ENCODE measurements around the gene DNAJB5. TPM values are rescaled to one million over a fixed set of nuclear protein-coding genes. Genes with fewer than 3 reads are reported as not detected.

Gene DNAJB5
- polyA plus RNA-seq, 2 donors, result 4.2 to 8.9 TPM

DNA sequence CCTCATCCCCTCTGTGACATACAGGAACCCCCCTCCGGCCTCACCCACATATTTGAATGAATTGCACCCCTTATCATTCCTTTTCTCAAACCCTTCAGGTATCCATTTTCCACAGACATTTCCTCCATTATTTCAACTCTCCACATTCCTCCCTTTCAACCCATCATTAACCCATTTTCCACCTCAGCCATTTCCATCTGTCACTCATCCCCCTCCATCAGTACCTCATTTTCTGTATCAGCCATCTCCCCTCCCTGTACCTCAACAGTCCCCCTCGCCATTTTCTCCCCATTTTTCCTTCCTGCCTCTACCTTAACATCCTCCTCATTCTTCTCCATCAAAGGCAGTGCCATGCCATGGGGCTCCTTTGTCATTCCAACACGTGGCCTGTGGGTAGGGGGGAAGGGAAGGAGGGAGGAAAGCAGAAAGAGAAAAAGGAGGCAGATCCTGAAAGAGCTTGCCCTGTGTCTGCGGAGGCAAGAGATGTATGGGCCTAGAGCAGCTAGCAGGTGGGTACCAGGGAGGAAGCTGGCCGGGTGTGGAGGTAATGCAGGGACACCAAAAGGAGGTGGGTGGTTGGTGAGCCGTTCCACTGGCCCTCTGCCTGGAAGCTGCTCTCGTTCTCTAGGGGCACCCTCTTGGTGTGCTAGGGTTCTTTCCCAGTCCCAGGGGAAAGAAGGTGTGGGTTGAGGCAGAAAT is 1.5 kb downstream of the DNAJB5 start:
- H3K4me3 ChIP-seq (ENCODE audit: low read depth in 1 of 2, low read length in 2 of 2), result no peak overlapping the region
- 62 to 65% methylated on average over 6 to 7 of the region's 7 CpGs for WGBS, 2 donors
- H3K36me3 ChIP-seq (ENCODE audit: control insufficient read depth in 2 of 2, insufficient read depth in 2 of 2, low read length in 1 of 2), result no peaks in the 10 kb centered on the region
- H3K27me3 ChIP-seq (ENCODE audit: control insufficient read depth in 1 of 2, insufficient read depth in 2 of 2, low read length in 2 of 2), result no peaks in the 10 kb centered on the region
- H3K27ac ChIP-seq (ENCODE audit: low read depth in 2 of 2, low read length in 1 of 2), result peak overlapping the region; percentile 85 to 87
- peaks cover 15 to 25% of the 10 kb centered on the region in 2 donors for H3K4me1 ChIP-seq (ENCODE audit: control insufficient read depth in 2 of 2, insufficient read depth in 2 of 2, low read length in 1 of 2)
- no peaks in the 10 kb centered on the region for H3K9me3 ChIP-seq (ENCODE audit: control insufficient read depth in 2 of 2, insufficient read depth in 1 of 2, low read depth in 1 of 2, low read length in 1 of 2)

DNA sequence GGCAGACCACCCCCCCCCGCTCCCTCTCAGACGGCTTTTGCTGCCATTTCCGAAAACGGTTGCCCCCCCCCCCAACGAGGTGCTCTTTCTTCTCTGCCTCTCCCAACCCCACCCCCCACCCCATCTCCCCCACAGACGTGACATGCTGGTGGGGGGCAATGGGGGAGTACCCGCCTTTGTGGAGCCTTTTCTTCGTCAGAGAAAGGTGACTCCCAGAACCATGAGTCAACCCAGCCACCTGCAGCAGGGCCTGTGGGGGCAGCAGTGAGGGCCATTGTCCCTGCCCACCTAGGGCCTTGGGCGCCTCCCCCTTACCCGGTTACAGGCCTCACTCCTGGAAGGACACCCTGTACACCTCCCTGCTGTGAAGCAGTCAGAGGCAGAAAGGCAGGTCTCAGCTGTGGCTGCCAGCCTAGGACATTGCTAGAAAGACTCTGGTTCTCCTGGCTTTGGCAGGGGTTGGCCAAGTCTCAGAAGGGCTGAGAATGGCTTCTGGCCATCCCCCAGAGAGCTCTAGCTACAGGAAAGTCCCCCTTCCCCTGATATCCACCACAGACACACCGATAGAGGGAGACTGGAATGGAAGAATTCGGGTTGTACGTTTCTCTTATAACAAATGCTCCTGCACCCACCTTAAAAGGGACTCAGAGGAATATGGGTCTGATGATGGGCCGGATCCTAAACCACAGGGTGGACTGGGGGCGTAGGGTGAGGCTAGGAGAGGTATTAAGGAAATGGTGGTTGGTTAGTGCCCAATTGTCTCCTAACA is 2.2 kb downstream of the DNAJB5 start:
- H3K4me3 ChIP-seq (ENCODE audit: low read depth in 1 of 2, low read length in 2 of 2), result no peak overlapping the region
- peaks cover 0 to 4% of the 10 kb centered on the region in 2 donors for H3K36me3 ChIP-seq (ENCODE audit: control insufficient read depth in 2 of 2, insufficient read depth in 2 of 2, low read length in 1 of 2)
- no peaks in the 10 kb centered on the region for H3K27me3 ChIP-seq (ENCODE audit: control insufficient read depth in 1 of 2, insufficient read depth in 2 of 2, low read length in 2 of 2)
- H3K27ac ChIP-seq (ENCODE audit: low read depth in 2 of 2, low read length in 1 of 2), result peak overlapping the region; percentile 85 to 94
- peaks cover 15 to 25% of the 10 kb centered on the region in 2 donors for H3K4me1 ChIP-seq (ENCODE audit: control insufficient read depth in 2 of 2, insufficient read depth in 2 of 2, low read length in 1 of 2)
- WGBS, 2 donors, result 55 to 69% methylated on average over 10 to 15 of the region's 15 CpGs
- no peaks in the 10 kb centered on the region for H3K9me3 ChIP-seq (ENCODE audit: control insufficient read depth in 2 of 2, insufficient read depth in 1 of 2, low read depth in 1 of 2, low read length in 1 of 2)

DNA sequence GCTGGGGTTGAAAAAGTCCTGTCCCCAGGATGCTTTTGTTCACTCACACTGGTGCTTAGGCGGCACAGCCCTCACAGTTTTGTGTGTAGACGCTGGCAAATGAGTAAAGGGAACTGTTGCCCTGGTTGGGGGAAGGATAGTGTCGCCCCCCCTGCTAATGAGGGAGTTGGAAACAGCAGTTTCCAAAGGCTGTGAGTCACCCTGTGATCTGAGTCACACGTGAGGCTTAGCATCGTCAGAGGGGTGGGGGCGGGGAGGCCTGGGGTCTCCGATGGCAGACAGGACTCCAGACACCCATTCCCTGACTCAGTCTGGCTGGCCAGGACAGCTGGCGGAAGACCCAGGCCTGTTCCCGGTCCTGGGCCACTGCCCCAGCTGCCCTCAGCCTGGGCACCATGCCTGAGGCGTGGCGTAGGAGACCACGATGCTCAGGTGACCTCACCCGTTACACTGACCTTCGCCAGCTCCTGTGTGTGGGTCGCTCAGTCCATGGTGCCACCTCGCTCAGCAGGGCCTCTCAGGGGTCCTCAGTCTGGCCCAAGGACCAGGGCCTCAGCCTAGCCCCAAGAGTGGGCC is 2.9 kb downstream of the DNAJB5 start:
- H3K4me3 ChIP-seq (ENCODE audit: low read depth in 1 of 2, low read length in 2 of 2), result no peak overlapping the region

DNA sequence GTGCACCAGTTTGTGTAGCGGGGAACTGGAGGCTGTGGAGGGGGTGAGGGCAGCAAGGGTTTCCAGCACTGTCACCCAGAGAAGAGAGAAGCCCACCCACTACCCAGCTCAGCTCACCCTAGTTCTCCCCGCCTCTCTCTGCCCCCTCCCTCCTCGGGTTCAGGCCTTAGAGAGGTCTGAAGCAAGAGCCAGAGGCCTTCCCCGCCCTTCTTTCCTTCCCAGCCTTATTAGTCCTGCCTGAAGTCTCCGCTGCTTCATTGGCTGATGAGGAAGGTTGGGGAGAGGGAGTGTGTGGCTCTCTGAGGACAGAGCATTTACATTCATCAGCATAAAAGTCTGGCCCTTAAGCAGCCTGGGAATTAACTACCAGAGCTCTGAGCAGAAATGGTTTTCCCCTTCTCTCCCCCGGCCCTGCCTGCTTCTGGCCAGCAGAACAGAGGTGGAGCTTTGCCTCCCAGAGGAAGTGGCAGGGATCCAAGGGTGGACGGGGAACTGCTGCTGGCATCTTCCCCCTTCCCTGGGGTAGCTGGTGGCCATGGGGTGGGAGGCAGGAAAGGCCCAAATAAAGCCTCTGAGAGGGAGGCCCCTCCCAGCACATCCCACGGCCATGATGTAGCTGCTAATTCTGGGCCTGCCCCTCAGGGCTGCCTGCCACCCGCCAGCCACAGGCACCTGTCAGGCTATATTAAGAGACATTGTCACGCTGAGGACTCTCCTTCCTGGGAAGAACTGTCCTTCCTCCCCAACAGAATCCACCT is 4.1 kb downstream of the DNAJB5 start:
- H3K4me3 ChIP-seq (ENCODE audit: low read depth in 1 of 2, low read length in 2 of 2), result no peak overlapping the region
- 39 to 43% methylated on average over 10 of the region's 10 CpGs for WGBS, 2 donors
- peaks cover 15 to 25% of the 10 kb centered on the region in 2 donors for H3K4me1 ChIP-seq (ENCODE audit: control insufficient read depth in 2 of 2, insufficient read depth in 2 of 2, low read length in 1 of 2)
- H3K36me3 ChIP-seq (ENCODE audit: control insufficient read depth in 2 of 2, insufficient read depth in 2 of 2, low read length in 1 of 2), result peaks cover 0 to 4% of the 10 kb centered on the region in 2 donors
- no peaks in the 10 kb centered on the region for H3K9me3 ChIP-seq (ENCODE audit: control insufficient read depth in 2 of 2, insufficient read depth in 1 of 2, low read depth in 1 of 2, low read length in 1 of 2)
- H3K27me3 ChIP-seq (ENCODE audit: control insufficient read depth in 1 of 2, insufficient read depth in 2 of 2, low read length in 2 of 2), result no peaks in the 10 kb centered on the region
- H3K27ac ChIP-seq (ENCODE audit: low read depth in 2 of 2, low read length in 1 of 2), result peak overlapping the region; percentile 85 to 94

More for the DNA sequence above, 2.9 kb downstream of the DNAJB5 start:
- 48 to 51% methylated on average over 16 of the region's 16 CpGs for WGBS, 2 donors
- H3K9me3 ChIP-seq (ENCODE audit: control insufficient read depth in 2 of 2, insufficient read depth in 1 of 2, low read depth in 1 of 2, low read length in 1 of 2), result no peaks in the 10 kb centered on the region
- peaks cover 0 to 4% of the 10 kb centered on the region in 2 donors for H3K36me3 ChIP-seq (ENCODE audit: control insufficient read depth in 2 of 2, insufficient read depth in 2 of 2, low read length in 1 of 2)
- H3K27me3 ChIP-seq (ENCODE audit: control insufficient read depth in 1 of 2, insufficient read depth in 2 of 2, low read length in 2 of 2), result no peaks in the 10 kb centered on the region
- H3K4me1 ChIP-seq (ENCODE audit: control insufficient read depth in 2 of 2, insufficient read depth in 2 of 2, low read length in 1 of 2), result peaks cover 15 to 25% of the 10 kb centered on the region in 2 donors
- peak overlapping the region; percentile 85 to 94 for H3K27ac ChIP-seq (ENCODE audit: low read depth in 2 of 2, low read length in 1 of 2)

DNA sequence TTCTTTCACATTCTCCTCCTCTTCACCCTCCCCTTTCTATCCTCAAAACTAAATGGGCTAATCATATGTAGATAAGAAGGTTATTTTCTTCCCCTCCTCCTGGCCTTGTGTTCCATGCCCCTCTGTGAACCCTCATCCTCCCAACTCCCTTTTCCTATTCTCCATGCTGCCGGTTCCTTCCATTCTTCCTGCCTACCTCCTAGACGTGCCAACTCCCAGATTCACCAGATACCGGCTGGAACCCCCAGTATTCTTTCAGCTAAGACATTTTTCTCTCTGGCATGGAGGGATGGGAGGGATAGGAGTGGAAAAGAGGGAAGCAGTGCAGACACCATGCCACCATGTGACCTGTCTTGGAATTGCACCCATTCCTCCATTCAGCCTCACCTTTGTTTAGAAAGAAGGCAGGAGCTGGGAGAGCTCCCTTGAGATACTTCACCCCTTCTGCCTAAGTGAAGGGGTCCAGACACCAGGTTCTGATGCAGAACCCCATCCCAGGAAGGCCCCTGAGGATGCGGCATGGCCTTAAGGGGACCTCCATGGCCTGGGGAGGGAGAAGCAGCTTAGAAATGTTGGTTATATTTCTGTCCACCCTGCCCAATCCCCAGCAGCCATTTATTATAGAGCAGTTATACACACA is 4.8 kb downstream of the DNAJB5 start:
- Histone ChIP-seq H3K27me3 (ENCODE audit: control insufficient read depth in 1 of 2, insufficient read depth in 2 of 2, low read length in 2 of 2) (no peaks in the 10 kb centered on the region), H3K4me3 (ENCODE audit: low read depth in 1 of 2, low read length in 2 of 2) (no peak overlapping the region), H3K4me1 (ENCODE audit: control insufficient read depth in 2 of 2, insufficient read depth in 2 of 2, low read length in 1 of 2) (peaks cover 15 to 25% of the 10 kb centered on the region in 2 donors), H3K36me3 (ENCODE audit: control insufficient read depth in 2 of 2, insufficient read depth in 2 of 2, low read length in 1 of 2) (peaks cover 0 to 4% of the 10 kb centered on the region in 2 donors), H3K9me3 (ENCODE audit: control insufficient read depth in 2 of 2, insufficient read depth in 1 of 2, low read depth in 1 of 2, low read length in 1 of 2) (no peaks in the 10 kb centered on the region), H3K27ac (ENCODE audit: low read depth in 2 of 2, low read length in 1 of 2) (peak overlapping the region; percentile 79 to 94)
- WGBS, 2 donors, result 32 to 45% methylated on average over 4 of the region's 4 CpGs

DNA sequence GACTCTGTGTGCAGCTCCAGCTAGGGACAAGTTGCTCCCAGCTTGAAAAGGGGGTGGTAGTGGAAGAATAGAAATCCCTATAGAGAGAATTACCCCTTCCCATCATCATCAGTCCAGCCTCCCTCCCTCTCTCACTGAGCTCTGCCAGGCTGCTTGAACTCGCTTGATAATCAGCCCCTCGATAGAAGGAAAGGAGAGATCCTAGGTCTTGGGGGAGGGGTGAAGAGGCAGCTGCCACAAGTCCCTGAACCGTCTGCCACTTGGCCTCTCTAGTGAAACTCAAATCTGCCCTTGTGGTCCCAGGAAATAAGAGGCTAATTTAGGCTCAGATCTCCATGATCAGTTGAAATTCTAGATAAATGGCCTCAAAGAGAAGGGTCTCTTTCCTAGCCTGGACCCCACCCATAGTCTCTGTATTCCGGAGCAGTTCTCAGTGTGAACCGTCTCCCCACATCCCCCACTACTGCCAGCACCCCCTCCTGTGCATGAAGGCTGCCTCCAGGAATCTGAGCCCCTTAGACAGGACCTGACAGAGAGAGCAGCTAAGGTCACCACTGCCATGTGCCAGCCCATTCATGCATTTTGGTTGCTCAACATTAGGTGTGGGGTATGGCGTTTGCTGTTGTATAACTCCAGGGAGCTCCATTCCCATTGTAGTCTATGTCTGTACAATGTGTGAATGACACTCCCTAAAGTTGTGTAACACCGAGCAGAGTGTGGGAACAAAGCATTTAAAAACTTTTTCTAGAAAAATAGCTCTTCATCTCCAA is 5.5 kb downstream of the DNAJB5 start:
- WGBS, 2 donors, result 54 to 66% methylated on average over 7 of the region's 7 CpGs
- no peaks in the 10 kb centered on the region for H3K9me3 ChIP-seq (ENCODE audit: control insufficient read depth in 2 of 2, insufficient read depth in 1 of 2, low read depth in 1 of 2, low read length in 1 of 2)
- H3K36me3 ChIP-seq (ENCODE audit: control insufficient read depth in 2 of 2, insufficient read depth in 2 of 2, low read length in 1 of 2), result peaks cover 0 to 4% of the 10 kb centered on the region in 2 donors
- H3K4me1 ChIP-seq (ENCODE audit: control insufficient read depth in 2 of 2, insufficient read depth in 2 of 2, low read length in 1 of 2), result peaks cover 15 to 25% of the 10 kb centered on the region in 2 donors
- H3K27ac ChIP-seq (ENCODE audit: low read depth in 2 of 2, low read length in 1 of 2), result peak overlapping the region; percentile 79 to 94
- H3K4me3 ChIP-seq (ENCODE audit: low read depth in 1 of 2, low read length in 2 of 2), result no peak overlapping the region
- H3K27me3 ChIP-seq (ENCODE audit: control insufficient read depth in 1 of 2, insufficient read depth in 2 of 2, low read length in 2 of 2), result no peaks in the 10 kb centered on the region

DNA sequence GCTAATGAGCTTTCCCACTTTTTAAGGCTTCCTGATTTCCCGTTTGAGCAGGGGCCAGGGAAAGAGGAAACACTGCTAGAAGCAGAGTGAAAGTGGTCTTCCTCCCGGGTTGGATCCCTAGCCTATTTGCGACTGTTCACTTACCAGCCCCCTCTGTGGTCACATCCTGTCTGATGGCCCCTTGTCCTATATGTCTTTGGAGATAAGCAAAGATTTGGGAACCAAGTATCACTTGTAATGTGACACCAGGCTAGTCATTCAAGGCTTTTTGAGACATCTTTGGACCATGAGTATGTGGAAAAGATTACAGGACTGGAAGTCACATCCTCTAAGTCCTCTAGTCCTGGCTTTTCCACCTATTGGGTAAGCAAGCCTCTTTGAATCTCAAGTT is 6.1 kb downstream of the DNAJB5 start:
- peaks cover 12 to 21% of the 10 kb centered on the region in 2 donors for H3K4me1 ChIP-seq (ENCODE audit: control insufficient read depth in 2 of 2, insufficient read depth in 2 of 2, low read length in 1 of 2)
- no peaks in the 10 kb centered on the region for H3K9me3 ChIP-seq (ENCODE audit: control insufficient read depth in 2 of 2, insufficient read depth in 1 of 2, low read depth in 1 of 2, low read length in 1 of 2)
- H3K27me3 ChIP-seq (ENCODE audit: control insufficient read depth in 1 of 2, insufficient read depth in 2 of 2, low read length in 2 of 2), result no peaks in the 10 kb centered on the region
- peaks cover 0 to 4% of the 10 kb centered on the region in 2 donors for H3K36me3 ChIP-seq (ENCODE audit: control insufficient read depth in 2 of 2, insufficient read depth in 2 of 2, low read length in 1 of 2)
- H3K4me3 ChIP-seq (ENCODE audit: low read depth in 1 of 2, low read length in 2 of 2), result no peak overlapping the region
- 50 to 51% methylated on average over 3 of the region's 3 CpGs for WGBS, 2 donors
- H3K27ac ChIP-seq (ENCODE audit: low read depth in 2 of 2, low read length in 1 of 2), result peak overlapping the region; percentile 79 to 94

DNA sequence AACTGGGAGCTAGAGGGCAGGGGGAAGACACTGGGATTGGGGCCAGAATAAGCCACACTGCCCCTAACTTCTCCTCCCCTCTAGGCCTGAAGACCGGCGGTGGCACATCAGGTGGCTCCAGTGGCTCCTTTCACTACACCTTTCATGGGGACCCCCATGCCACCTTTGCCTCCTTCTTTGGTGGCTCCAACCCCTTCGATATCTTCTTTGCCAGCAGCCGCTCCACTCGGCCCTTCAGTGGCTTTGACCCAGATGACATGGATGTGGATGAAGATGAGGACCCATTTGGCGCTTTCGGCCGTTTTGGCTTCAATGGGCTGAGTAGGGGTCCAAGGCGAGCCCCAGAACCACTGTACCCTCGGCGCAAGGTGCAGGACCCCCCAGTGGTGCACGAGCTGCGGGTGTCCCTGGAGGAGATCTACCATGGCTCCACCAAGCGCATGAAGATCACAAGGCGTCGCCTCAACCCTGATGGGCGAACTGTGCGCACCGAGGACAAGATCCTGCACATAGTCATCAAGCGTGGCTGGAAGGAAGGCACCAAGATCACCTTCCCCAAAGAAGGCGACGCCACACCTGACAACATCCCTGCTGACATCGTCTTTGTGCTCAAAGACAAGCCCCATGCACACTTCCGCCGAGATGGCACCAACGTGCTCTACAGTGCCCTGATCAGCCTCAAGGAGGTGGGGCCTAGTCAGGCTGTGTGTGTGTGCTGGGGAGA is 6.8 kb downstream of the DNAJB5 start:
- Histone ChIP-seq H3K9me3 (ENCODE audit: control insufficient read depth in 2 of 2, insufficient read depth in 1 of 2, low read depth in 1 of 2, low read length in 1 of 2) (no peaks in the 10 kb centered on the region), H3K27me3 (ENCODE audit: control insufficient read depth in 1 of 2, insufficient read depth in 2 of 2, low read length in 2 of 2) (no peaks in the 10 kb centered on the region), H3K4me1 (ENCODE audit: control insufficient read depth in 2 of 2, insufficient read depth in 2 of 2, low read length in 1 of 2) (peaks cover 9 to 19% of the 10 kb centered on the region in 2 donors), H3K27ac (ENCODE audit: low read depth in 2 of 2, low read length in 1 of 2) (peak overlapping the region; percentile 53 to 79), H3K4me3 (ENCODE audit: low read depth in 1 of 2, low read length in 2 of 2) (no peak overlapping the region), H3K36me3 (ENCODE audit: control insufficient read depth in 2 of 2, insufficient read depth in 2 of 2, low read length in 1 of 2) (peaks cover 0 to 4% of the 10 kb centered on the region in 2 donors)
- WGBS, 2 donors, result 97% methylated on average over 26 of the region's 26 CpGs
